ENCODE data around the gene MIOS.
A peak's percentile ranks its signal among the peaks of the same experiment; 100 is the strongest.

The MIOS gene

DNA sequence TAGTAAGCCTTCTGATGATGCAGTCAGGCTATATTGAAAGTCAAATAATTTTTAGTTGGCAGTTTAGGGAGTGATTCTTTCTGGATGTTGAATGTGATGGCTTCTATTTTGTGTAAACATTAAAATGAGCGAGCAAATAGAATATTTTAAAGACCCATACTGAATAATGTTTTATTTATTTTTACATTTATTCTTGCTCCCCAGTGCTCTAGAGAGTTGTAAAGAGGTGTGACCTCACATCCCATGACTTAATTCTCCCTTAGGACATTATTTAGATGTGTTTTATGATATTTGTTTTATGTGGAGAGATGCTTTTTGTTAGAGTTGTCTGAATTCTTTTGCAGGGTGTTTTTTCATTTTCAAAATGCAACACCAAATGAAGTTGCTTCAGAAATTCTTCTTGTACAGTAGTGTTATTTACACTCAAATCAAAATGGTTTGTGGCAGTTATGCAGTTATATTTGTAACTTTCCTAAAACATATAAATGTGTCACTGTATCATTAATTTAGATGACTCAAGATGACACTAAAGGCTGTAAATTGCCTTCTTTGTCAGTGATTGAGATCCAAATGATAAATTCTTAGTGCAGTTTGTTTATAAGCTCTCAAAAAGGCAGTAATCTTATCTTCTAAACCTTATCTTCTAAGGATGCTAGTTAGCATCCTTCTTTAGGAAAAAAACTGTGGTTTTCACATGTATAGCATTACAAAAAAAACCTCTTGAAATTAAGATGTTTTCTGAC lies 86.3 kb downstream of the MIOS start (continued):
- TF ChIP-seq, protein P1, sequence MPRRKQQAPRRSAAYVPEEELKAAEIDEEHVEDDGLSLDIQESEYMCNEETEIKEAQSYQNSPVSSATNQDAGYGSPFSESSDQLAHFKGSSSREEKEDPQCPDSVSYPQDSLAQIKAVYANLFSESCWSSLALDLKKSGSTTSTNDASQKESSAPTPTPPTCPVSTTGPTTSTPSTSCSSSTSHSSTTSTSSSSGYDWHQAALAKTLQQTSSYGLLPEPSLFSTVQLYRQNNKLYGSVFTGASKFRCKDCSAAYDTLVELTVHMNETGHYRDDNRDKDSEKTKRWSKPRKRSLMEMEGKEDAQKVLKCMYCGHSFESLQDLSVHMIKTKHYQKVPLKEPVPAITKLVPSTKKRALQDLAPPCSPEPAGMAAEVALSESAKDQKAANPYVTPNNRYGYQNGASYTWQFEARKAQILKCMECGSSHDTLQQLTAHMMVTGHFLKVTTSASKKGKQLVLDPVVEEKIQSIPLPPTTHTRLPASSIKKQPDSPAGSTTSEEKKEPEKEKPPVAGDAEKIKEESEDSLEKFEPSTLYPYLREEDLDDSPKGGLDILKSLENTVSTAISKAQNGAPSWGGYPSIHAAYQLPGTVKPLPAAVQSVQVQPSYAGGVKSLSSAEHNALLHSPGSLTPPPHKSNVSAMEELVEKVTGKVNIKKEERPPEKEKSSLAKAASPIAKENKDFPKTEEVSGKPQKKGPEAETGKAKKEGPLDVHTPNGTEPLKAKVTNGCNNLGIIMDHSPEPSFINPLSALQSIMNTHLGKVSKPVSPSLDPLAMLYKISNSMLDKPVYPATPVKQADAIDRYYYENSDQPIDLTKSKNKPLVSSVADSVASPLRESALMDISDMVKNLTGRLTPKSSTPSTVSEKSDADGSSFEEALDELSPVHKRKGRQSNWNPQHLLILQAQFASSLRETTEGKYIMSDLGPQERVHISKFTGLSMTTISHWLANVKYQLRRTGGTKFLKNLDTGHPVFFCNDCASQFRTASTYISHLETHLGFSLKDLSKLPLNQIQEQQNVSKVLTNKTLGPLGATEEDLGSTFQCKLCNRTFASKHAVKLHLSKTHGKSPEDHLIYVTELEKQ (tag by site-specific recombination; IDR thresholded peaks at IDR 0.05; ENCODE audit: borderline replicate concordance): no peak
- TF ChIP-seq ZFP37 (tag by site-specific recombination; IDR thresholded peaks at IDR 0.05): no peak
- TF ChIP-seq ZNF274 (IDR thresholded peaks at IDR 0.05; ENCODE audit: low read length): no peak
- TF ChIP-seq ZNF274 (tag by site-specific recombination; IDR thresholded peaks at IDR 0.05; ENCODE audit: borderline replicate concordance): no peak
- TF ChIP-seq ZNF214 (tag by site-specific recombination; IDR thresholded peaks at IDR 0.05; ENCODE audit: borderline replicate concordance): no peak
- no peak for TF ChIP-seq ZNF10 (tag by site-specific recombination; IDR thresholded peaks at IDR 0.05)
- TF ChIP-seq, protein P2, sequence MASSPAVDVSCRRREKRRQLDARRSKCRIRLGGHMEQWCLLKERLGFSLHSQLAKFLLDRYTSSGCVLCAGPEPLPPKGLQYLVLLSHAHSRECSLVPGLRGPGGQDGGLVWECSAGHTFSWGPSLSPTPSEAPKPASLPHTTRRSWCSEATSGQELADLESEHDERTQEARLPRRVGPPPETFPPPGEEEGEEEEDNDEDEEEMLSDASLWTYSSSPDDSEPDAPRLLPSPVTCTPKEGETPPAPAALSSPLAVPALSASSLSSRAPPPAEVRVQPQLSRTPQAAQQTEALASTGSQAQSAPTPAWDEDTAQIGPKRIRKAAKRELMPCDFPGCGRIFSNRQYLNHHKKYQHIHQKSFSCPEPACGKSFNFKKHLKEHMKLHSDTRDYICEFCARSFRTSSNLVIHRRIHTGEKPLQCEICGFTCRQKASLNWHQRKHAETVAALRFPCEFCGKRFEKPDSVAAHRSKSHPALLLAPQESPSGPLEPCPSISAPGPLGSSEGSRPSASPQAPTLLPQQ (tag by site-specific recombination; IDR thresholded peaks at IDR 0.05): peak; percentile 62
- 0 out of 2 replicates have a peak, but pooled peaks have one; percentile 35 for TF ChIP-seq ZNF24 (tag by site-specific recombination; IDR thresholded peaks at IDR 0.05)
- TF ChIP-seq ZNF221 (tag by site-specific recombination; IDR thresholded peaks at IDR 0.05; ENCODE audit: borderline replicate concordance): no peak
- TF ChIP-seq ZNF114 (tag by site-specific recombination; IDR thresholded peaks at IDR 0.05): no peak
- TF ChIP-seq, protein P3, sequence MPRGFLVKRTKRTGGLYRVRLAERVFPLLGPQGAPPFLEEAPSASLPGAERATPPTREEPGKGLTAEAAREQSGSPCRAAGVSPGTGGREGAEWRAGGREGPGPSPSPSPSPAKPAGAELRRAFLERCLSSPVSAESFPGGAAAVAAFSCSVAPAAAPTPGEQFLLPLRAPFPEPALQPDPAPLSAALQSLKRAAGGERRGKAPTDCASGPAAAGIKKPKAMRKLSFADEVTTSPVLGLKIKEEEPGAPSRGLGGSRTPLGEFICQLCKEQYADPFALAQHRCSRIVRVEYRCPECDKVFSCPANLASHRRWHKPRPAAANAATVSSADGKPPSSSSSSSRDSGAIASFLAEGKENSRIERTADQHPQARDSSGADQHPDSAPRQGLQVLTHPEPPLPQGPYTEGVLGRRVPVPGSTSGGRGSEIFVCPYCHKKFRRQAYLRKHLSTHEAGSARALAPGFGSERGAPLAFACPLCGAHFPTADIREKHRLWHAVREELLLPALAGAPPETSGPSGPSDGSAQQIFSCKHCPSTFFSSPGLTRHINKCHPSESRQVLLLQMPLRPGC (tag by site-specific recombination; IDR thresholded peaks at IDR 0.05): no peak
- no peak for TF ChIP-seq ZFP69B (tag by site-specific recombination; IDR thresholded peaks at IDR 0.05)
- TF ChIP-seq ZNF785 (tag by site-specific recombination; IDR thresholded peaks at IDR 0.05): no peak
- no peak for TF ChIP-seq ZBTB10 (tag by site-specific recombination; IDR thresholded peaks at IDR 0.05)
- TF ChIP-seq ZNF155 (tag by site-specific recombination; IDR thresholded peaks at IDR 0.05): no peak
- TF ChIP-seq GLIS2 (tag by site-specific recombination; IDR thresholded peaks at IDR 0.05): no peak
- TF ChIP-seq ZNF148 (tag by site-specific recombination; IDR thresholded peaks at IDR 0.05; ENCODE audit: borderline replicate concordance): no peak
- no peak for TF ChIP-seq ZNF292 (tag by site-specific recombination; IDR thresholded peaks at IDR 0.05; ENCODE audit: borderline replicate concordance, low read depth)
- no peak for TF ChIP-seq ZNF37A (tag by site-specific recombination; IDR thresholded peaks at IDR 0.05)
- TF ChIP-seq KLF16 (tag by site-specific recombination; IDR thresholded peaks at IDR 0.05): no peak
- TF ChIP-seq ZNF48 (tag by site-specific recombination; IDR thresholded peaks at IDR 0.05): no peak
- TF ChIP-seq OVOL3 (tag by site-specific recombination; IDR thresholded peaks at IDR 0.05): peak; percentile 75
- TF ChIP-seq ZNF76 (tag by site-specific recombination; IDR thresholded peaks at IDR 0.05; ENCODE audit: borderline replicate concordance, low read depth): no peak
- TF ChIP-seq ZNF701 (tag by site-specific recombination; IDR thresholded peaks at IDR 0.05): no peak
- TF ChIP-seq WT1 (tag by site-specific recombination; IDR thresholded peaks at IDR 0.05): peak; percentile 44; the same call in 1 of the 2 replicates
- no peak for TF ChIP-seq ZNF624 (tag by site-specific recombination; IDR thresholded peaks at IDR 0.05)
- TF ChIP-seq ZNF777 (tag by site-specific recombination; IDR thresholded peaks at IDR 0.05; ENCODE audit: borderline replicate concordance): no peak
- TF ChIP-seq ZNF670 (tag by site-specific recombination; IDR thresholded peaks at IDR 0.05; ENCODE audit: low read depth): no peak
- no peak for TF ChIP-seq ZNF621 (tag by site-specific recombination; IDR thresholded peaks at IDR 0.05)
